ENCODE data around the gene KRTAP12-3.
"Not testable (repeated sequence)": the region's sequence is repeated elsewhere in the genome, so short reads cannot be mapped to it uniquely, and the experiment has no call there.

Gene KRTAP12-3

GRCh38 chr21:44685050-44685449, 27.3 kb downstream of the KRTAP12-3 start:
- DNase-seq (ENCODE audit: low spot score) = not testable (repeated sequence)

- no peak for DNase-seq (ENCODE audit: low spot score)
Observed at GRCh38 chr21:44686000-44686781, 28.5 kb downstream of the KRTAP12-3 start.

- DNase-seq (ENCODE audit: low spot score) = no peak
Observed at GRCh38 chr21:44686843-44687561, 29.3 kb downstream of the KRTAP12-3 start.

- no peak for DNase-seq (ENCODE audit: low spot score)
Observed at GRCh38 chr21:44687671-44688070, 29.9 kb downstream of the KRTAP12-3 start.

- not testable (repeated sequence) for DNase-seq (ENCODE audit: low spot score)
Observed at GRCh38 chr21:44689740-44690139, 32.0 kb downstream of the KRTAP12-3 start.

- DNase-seq (ENCODE audit: low spot score) = no peak
Observed at GRCh38 chr21:44691686-44692085, 34.0 kb downstream of the KRTAP12-3 start.

- DNase-seq (ENCODE audit: low spot score) = no peak
Observed at GRCh38 chr21:44692798-44693512, 35.2 kb downstream of the KRTAP12-3 start.

- DNase-seq (ENCODE audit: low spot score) = no peak
Observed at GRCh38 chr21:44694776-44695175, 37.0 kb downstream of the KRTAP12-3 start.

- no peak for DNase-seq (ENCODE audit: low spot score)
Observed at GRCh38 chr21:44695184-44695583, 37.5 kb downstream of the KRTAP12-3 start.

GRCh38 chr21:44695641-44696040, 37.9 kb downstream of the KRTAP12-3 start:
- no peak for DNase-seq (ENCODE audit: low spot score)

- DNase-seq (ENCODE audit: low spot score) = no peak
Observed at GRCh38 chr21:44696572-44696971, 38.8 kb downstream of the KRTAP12-3 start.

GRCh38 chr21:44697172-44697810, 39.6 kb downstream of the KRTAP12-3 start, which contains the start of gene KRTAP10-12:
TSS of gene KRTAP10-12 (plus strand) at chr21:44697172. CDS start at chr21:44697202, 30 bp downstream.
- not testable (repeated sequence) for DNase-seq (ENCODE audit: low spot score)

- no peak for DNase-seq (ENCODE audit: low spot score)
Observed at GRCh38 chr21:44697811-44698734, 40.3 kb downstream of the KRTAP12-3 start.

- DNase-seq (ENCODE audit: low spot score) = no peak
Observed at GRCh38 chr21:44699502-44700001, 41.8 kb downstream of the KRTAP12-3 start.

- DNase-seq (ENCODE audit: low spot score) = no peak
Observed at GRCh38 chr21:44700101-44701022, 42.6 kb downstream of the KRTAP12-3 start.

- DNase-seq (ENCODE audit: low spot score) = no peak
Observed at GRCh38 chr21:44701023-44701400, 43.3 kb downstream of the KRTAP12-3 start.

GRCh38 chr21:44701541-44701940, 43.8 kb downstream of the KRTAP12-3 start:
- DNase-seq (ENCODE audit: low spot score) = no peak

- DNase-seq (ENCODE audit: low spot score) = no peak
Observed at GRCh38 chr21:44702111-44702972, 44.6 kb downstream of the KRTAP12-3 start.

All from GM03348 (cell line).